ENCODE measurements around the gene C2orf72. TPM values are rescaled to one million over a fixed set of nuclear protein-coding genes. Genes with fewer than 3 reads are reported as not detected.
A peak's percentile ranks its signal among the peaks of the same experiment; 100 is the strongest.
"Not testable (repeated sequence)": the region's sequence is repeated elsewhere in the genome, so short reads cannot be mapped to it uniquely, and the experiment has no call there.

The C2orf72 gene
- total and polyA plus RNA-seq, 4 experiments from 2014 or later, result not detected

DNA sequence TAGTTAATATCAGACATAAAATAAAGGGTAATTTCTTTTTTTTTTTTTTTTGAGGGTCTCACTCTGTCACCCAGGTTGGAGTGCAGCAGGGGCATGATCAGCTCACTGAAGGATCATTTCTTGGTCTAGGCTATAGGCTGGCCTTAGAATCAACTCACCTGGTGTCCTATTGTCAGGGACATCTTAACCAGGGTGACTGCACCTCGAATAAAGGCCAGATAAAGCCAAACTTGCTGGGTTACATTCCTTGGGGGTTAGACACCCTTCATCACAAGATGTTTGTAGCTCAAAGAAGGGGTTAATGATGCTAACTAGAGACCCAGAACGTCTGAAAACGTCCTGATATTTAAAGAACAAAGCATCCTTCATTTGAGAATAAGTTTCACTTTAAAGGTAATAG is 23.5 kb upstream of the C2orf72 start:
- Mint-ChIP-seq H3K27ac (no peak overlapping the region), H3K9me3 (no peaks in the 10 kb centered on the region), H3K27me3 (peaks cover 11 to 16% of the 10 kb centered on the region in 2 donors), H3K4me1 (no peaks in the 10 kb centered on the region), H3K4me3 (no peak overlapping the region), H3K36me3 (no peaks in the 10 kb centered on the region)
- POLR2A ChIA-PET (ENCODE audit: partially characterized antibody), result no interaction called here
- intact Hi-C loops (cut with micrococcal nuclease), result no loop called here
- no peaks in the 10 kb centered on the region for H3K36me3 ChIP-seq (ENCODE audit: insufficient read depth, low read length)
- H3K4me1 ChIP-seq (ENCODE audit: insufficient read depth, low read length), result no peaks in the 10 kb centered on the region
- CTCF ChIA-PET (ENCODE audit: partially characterized antibody), result no interaction called here
- no peaks in the 10 kb centered on the region for H3K9me3 ChIP-seq (ENCODE audit: control insufficient read depth in 1 of 2, low read length in 2 of 2)
- no peak overlapping the region for H3K4me3 ChIP-seq (ENCODE audit: low read length in 2 of 2)
- H3K27ac ChIP-seq (ENCODE audit: low read depth, low read length), result no peak overlapping the region
- no peak for DNase-seq
- H3K27me3 ChIP-seq (ENCODE audit: insufficient read depth, low read length), result no peaks in the 10 kb centered on the region

DNA sequence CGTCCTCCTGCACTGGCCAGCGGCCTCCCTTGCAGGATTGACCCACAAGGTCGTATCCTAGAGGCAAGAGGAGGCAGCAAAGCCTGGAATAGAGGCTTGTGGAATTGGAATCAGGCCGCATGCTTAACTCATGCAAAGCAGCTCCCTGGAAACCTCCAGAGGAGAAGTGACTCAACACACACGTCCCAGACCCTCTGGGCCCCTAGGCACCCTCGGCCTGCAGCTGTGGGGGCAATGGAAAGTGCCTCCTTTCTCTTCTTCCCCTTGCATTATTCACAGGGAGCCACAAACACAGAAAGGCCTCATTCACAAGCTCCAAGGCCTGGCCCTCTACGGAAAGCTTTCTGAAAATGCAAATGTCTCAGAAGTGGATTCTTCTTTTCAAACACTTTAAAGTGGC is 21.8 kb upstream of the C2orf72 start:
- no peak overlapping the region for H3K4me3 ChIP-seq (ENCODE audit: low read length in 2 of 2)
- Mint-ChIP-seq H3K27me3 (peaks cover 10 to 22% of the 10 kb centered on the region in 2 donors), H3K4me3 (no peak overlapping the region), H3K9me3 (no peaks in the 10 kb centered on the region), H3K4me1 (no peaks in the 10 kb centered on the region), H3K27ac (no peak overlapping the region), H3K36me3 (no peaks in the 10 kb centered on the region)
- H3K36me3 ChIP-seq (ENCODE audit: insufficient read depth, low read length), result no peaks in the 10 kb centered on the region
- DNase-seq, result no peak
- no peak overlapping the region for H3K27ac ChIP-seq (ENCODE audit: low read depth, low read length)
- CTCF ChIA-PET (ENCODE audit: partially characterized antibody), result no interaction called here
- H3K4me1 ChIP-seq (ENCODE audit: insufficient read depth, low read length), result no peaks in the 10 kb centered on the region
- POLR2A ChIA-PET (ENCODE audit: partially characterized antibody), result no interaction called here
- H3K27me3 ChIP-seq (ENCODE audit: insufficient read depth, low read length), result no peaks in the 10 kb centered on the region
- intact Hi-C loops (cut with micrococcal nuclease), result no loop called here
- H3K9me3 ChIP-seq (ENCODE audit: control insufficient read depth in 1 of 2, low read length in 2 of 2), result no peaks in the 10 kb centered on the region

DNA sequence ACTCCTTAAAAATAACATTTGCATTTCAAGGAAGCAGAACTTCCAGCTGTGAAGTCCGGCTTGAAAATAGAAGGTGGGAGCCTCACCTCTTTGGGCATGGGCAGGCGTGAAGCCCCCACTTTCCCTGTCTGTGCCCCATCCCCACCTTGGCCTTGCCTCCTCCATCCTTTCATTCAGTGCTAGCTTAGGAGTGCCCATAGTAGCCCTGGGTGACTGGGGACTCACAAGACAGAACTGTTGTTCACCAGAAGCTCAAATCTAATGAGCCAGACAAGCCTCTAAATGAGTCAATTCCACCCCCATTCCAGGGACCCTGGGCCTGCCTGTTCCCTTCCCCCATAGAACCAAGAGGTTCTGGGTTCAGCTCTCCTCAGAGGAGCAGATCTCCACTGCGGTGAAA is 21.4 kb upstream of the C2orf72 start:
- intact Hi-C loops (cut with micrococcal nuclease), result no loop called here
- ChIA-PET CTCF (ENCODE audit: partially characterized antibody) (interaction anchor here (0.8 kb wide), 1 partner anchor 11 kb away, joined by 3 read pairs; no protein-coding TSS in a partner anchor), POLR2A (ENCODE audit: partially characterized antibody) (no interaction called here)
- Histone ChIP-seq H3K27ac (ENCODE audit: low read depth, low read length) (no peak overlapping the region), H3K36me3 (ENCODE audit: insufficient read depth, low read length) (no peaks in the 10 kb centered on the region), H3K9me3 (ENCODE audit: control insufficient read depth in 1 of 2, low read length in 2 of 2) (no peaks in the 10 kb centered on the region), H3K4me3 (ENCODE audit: low read length in 2 of 2) (no peak overlapping the region), H3K27me3 (ENCODE audit: insufficient read depth, low read length) (no peaks in the 10 kb centered on the region), H3K4me1 (ENCODE audit: insufficient read depth, low read length) (no peaks in the 10 kb centered on the region)
- Mint-ChIP-seq H3K36me3 (no peaks in the 10 kb centered on the region), H3K4me3 (no peak overlapping the region), H3K9me3 (no peaks in the 10 kb centered on the region), H3K27me3 (peaks cover 10 to 25% of the 10 kb centered on the region in 2 donors), H3K4me1 (no peaks in the 10 kb centered on the region), H3K27ac (no peak overlapping the region)
- DNase-seq, result no peak

DNA sequence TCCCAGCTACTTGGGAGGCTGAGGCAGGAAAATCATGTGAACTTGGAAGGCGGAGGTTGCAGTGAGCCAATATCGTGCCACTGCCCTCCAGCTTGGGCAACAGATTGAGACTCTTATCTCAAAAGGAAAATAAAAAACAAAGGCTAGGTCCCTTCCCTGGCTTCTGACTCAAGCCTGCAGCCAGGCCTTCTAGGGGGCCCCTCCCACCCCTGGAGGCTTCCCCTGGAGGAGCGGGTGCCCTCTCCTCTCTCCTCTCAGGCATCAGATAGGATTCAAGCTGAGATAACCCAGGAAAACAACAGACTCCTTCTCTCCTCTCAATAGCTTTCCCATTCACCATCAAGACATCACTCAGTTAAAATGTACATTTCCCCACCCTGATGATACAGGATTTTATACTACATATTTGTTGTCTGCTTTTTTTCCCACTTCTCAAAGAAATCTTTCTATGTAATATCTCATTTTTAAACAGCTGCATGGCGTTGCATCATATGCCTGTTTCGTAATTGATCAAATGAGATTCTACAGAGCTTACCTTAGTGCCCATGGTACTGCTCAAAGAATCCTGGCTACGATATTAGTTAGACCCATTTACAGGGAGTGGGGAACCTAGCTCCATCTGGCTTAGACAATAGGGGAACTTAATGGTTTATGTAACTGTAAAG is 20.6 kb upstream of the C2orf72 start:
- Mint-ChIP-seq H3K4me3 (no peak overlapping the region), H3K9me3 (no peaks in the 10 kb centered on the region), H3K27ac (no peak overlapping the region), H3K27me3 (peaks cover 10 to 27% of the 10 kb centered on the region in 2 donors), H3K36me3 (no peaks in the 10 kb centered on the region), H3K4me1 (no peaks in the 10 kb centered on the region)
- H3K9me3 ChIP-seq (ENCODE audit: control insufficient read depth in 1 of 2, low read length in 2 of 2), result no peaks in the 10 kb centered on the region
- no peak for DNase-seq
- POLR2A ChIA-PET (ENCODE audit: partially characterized antibody), result no interaction called here
- no peaks in the 10 kb centered on the region for H3K4me1 ChIP-seq (ENCODE audit: insufficient read depth, low read length)
- CTCF ChIA-PET (ENCODE audit: partially characterized antibody), result interaction anchor here (0.8 kb wide), 1 partner anchor 10 kb away, joined by 3 read pairs; no protein-coding TSS in a partner anchor
- H3K27ac ChIP-seq (ENCODE audit: low read depth, low read length), result no peak overlapping the region
- H3K36me3 ChIP-seq (ENCODE audit: insufficient read depth, low read length), result no peaks in the 10 kb centered on the region
- no peak overlapping the region for H3K4me3 ChIP-seq (ENCODE audit: low read length in 2 of 2)
- intact Hi-C loops (cut with micrococcal nuclease), result no loop called here
- H3K27me3 ChIP-seq (ENCODE audit: insufficient read depth, low read length), result no peaks in the 10 kb centered on the region

DNA sequence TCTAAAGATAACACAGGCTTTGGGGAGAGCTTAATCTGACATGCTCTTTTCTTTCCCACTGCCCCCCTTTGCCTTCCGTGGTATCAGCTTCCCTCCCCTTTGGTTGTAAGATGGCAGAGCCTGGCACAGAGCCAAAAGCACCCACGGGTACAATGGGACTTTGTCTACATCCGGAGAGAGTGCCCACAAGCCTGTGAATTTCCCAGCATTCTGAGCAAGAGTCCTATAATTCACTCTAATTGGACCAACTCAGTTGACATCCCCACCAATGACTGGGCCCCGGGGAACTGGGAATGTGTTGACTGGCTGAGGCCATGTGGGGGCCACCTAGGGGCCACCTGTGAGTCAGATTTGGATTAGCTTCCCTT is 20.1 kb upstream of the C2orf72 start:
- ChIA-PET CTCF (ENCODE audit: partially characterized antibody) (no interaction called here), POLR2A (ENCODE audit: partially characterized antibody) (interaction anchor here (0.6 kb wide), 1 partner anchor 91 kb away, joined by 3 read pairs; no protein-coding TSS in a partner anchor)
- no peaks in the 10 kb centered on the region for H3K27me3 ChIP-seq (ENCODE audit: insufficient read depth, low read length)
- Mint-ChIP-seq H3K27me3 (peaks cover 10 to 24% of the 10 kb centered on the region in 2 donors), H3K9me3 (no peaks in the 10 kb centered on the region), H3K4me1 (no peaks in the 10 kb centered on the region), H3K27ac (no peak overlapping the region), H3K36me3 (no peaks in the 10 kb centered on the region), H3K4me3 (no peak overlapping the region)
- no peak overlapping the region for H3K4me3 ChIP-seq (ENCODE audit: low read length in 2 of 2)
- no peaks in the 10 kb centered on the region for H3K4me1 ChIP-seq (ENCODE audit: insufficient read depth, low read length)
- intact Hi-C loops (cut with micrococcal nuclease), result no loop called here
- H3K36me3 ChIP-seq (ENCODE audit: insufficient read depth, low read length), result no peaks in the 10 kb centered on the region
- DNase-seq, result no peak
- no peak overlapping the region for H3K27ac ChIP-seq (ENCODE audit: low read depth, low read length)
- no peaks in the 10 kb centered on the region for H3K9me3 ChIP-seq (ENCODE audit: control insufficient read depth in 1 of 2, low read length in 2 of 2)

DNA sequence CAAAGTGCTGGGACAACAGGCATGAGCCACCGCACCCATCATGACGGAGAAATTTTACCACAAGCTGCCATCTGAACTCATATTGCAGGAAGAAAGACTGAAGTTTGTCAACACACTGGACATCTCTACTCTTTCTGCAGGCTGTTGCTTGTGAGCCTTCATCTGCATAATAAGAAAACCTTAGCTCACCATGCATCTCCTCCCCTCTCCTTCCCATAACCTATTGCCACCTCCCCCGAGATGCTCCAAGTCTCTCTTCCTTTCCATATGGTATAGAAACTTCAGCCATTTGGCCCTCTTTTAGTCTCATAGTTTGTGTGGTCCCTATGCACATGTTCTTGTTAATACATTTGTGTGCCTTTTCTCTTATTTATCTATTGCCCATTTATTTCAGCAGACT is 19.1 kb upstream of the C2orf72 start:
- no peaks in the 10 kb centered on the region for H3K36me3 ChIP-seq (ENCODE audit: insufficient read depth, low read length)
- H3K36me3 Mint-ChIP-seq, result no peaks in the 10 kb centered on the region
- POLR2A ChIA-PET (ENCODE audit: partially characterized antibody), result no interaction called here
- H3K27me3 ChIP-seq (ENCODE audit: insufficient read depth, low read length), result no peaks in the 10 kb centered on the region
- CTCF ChIA-PET (ENCODE audit: partially characterized antibody), result no interaction called here
- no peaks in the 10 kb centered on the region for H3K9me3 ChIP-seq (ENCODE audit: control insufficient read depth in 1 of 2, low read length in 2 of 2)
- no peak overlapping the region for H3K4me3 ChIP-seq (ENCODE audit: low read length in 2 of 2)
- no peaks in the 10 kb centered on the region for H3K4me1 ChIP-seq (ENCODE audit: insufficient read depth, low read length)
- DNase-seq, result no peak
- no peak overlapping the region for H3K4me3 Mint-ChIP-seq
- no peak overlapping the region for H3K27ac ChIP-seq (ENCODE audit: low read depth, low read length)
- H3K27me3 Mint-ChIP-seq, result peaks cover 10 to 22% of the 10 kb centered on the region in 2 donors
- no peaks in the 10 kb centered on the region for H3K9me3 Mint-ChIP-seq
- intact Hi-C loops (cut with micrococcal nuclease), result no loop called here
- H3K27ac Mint-ChIP-seq, result no peak overlapping the region
- H3K4me1 Mint-ChIP-seq, result no peaks in the 10 kb centered on the region

DNA sequence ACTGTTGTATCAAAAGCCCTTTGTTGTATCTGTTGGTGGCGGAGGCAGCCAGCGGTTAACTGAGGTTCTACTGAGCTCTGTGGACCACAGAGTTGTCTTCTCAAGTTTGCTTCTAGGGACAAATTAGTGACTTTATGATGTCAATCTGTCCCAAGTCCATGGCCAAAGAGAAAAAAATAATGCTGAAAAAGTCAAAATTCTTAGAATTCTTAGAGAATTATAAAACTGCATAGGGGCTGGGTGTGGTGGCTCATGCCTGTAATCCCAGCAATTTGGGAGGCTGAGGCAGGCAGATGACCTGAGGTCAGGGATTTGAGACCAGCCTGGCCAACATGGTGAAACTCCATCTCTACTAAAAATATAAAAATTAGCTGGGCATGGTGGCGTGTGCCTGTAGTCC is 12.3 kb upstream of the C2orf72 start:
- H3K27ac Mint-ChIP-seq, result peak overlapping the region in 1 of 7 donors; percentile 18
- H3K9me3 ChIP-seq (ENCODE audit: control insufficient read depth in 1 of 2, low read length in 2 of 2); H3K4me3 Mint-ChIP-seq; H3K4me1 Mint-ChIP-seq; POLR2A ChIA-PET (ENCODE audit: partially characterized antibody); H3K36me3 ChIP-seq (ENCODE audit: insufficient read depth, low read length); H3K36me3 Mint-ChIP-seq; DNase-seq; intact Hi-C loops (cut with micrococcal nuclease); H3K27ac ChIP-seq (ENCODE audit: low read depth, low read length); H3K4me3 ChIP-seq (ENCODE audit: low read length in 2 of 2); H3K4me1 ChIP-seq (ENCODE audit: insufficient read depth, low read length); H3K9me3 Mint-ChIP-seq; H3K27me3 ChIP-seq (ENCODE audit: insufficient read depth, low read length): not testable (repeated sequence)
- H3K27me3 Mint-ChIP-seq, result peaks cover 8 to 17% of the 10 kb centered on the region in 2 donors
- CTCF ChIA-PET (ENCODE audit: partially characterized antibody), result interaction anchor here (0.6 kb wide), 1 partner anchor 15 kb away, joined by 3 read pairs; no protein-coding TSS in a partner anchor

DNA sequence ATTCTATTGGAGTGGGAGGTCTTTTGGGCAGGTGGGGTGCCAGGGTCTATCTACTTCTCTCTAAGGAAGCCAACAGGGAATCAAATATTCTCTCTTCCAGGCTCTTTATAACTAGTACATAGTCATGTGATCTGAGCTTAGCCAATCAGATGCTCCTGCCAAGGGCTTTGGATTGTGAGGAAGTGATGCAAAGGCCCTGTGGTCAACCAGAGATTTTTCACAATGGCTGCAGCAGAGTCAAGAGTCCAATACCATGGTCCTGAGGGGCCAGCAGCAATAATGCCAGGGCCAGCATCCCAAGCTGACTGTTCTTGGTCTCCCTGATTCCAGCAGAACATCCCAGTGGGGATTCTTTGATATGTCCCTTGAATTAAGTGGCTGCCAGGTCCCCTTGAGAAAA is 8.4 kb upstream of the C2orf72 start:
- POLR2A ChIA-PET (ENCODE audit: partially characterized antibody), result no interaction called here
- H3K27me3 Mint-ChIP-seq, result peaks cover 6% of the 10 kb centered on the region in 2 donors
- no peaks in the 10 kb centered on the region for H3K36me3 Mint-ChIP-seq
- no peak overlapping the region for H3K4me3 Mint-ChIP-seq
- H3K4me1 Mint-ChIP-seq, result no peaks in the 10 kb centered on the region
- Histone ChIP-seq H3K36me3 (ENCODE audit: insufficient read depth, low read length) (no peaks in the 10 kb centered on the region), H3K27me3 (ENCODE audit: insufficient read depth, low read length) (no peaks in the 10 kb centered on the region), H3K4me1 (ENCODE audit: insufficient read depth, low read length) (no peaks in the 10 kb centered on the region), H3K27ac (ENCODE audit: low read depth, low read length) (no peak overlapping the region), H3K9me3 (ENCODE audit: control insufficient read depth in 1 of 2, low read length in 2 of 2) (no peaks in the 10 kb centered on the region), H3K4me3 (ENCODE audit: low read length in 2 of 2) (no peak overlapping the region)
- CTCF ChIA-PET (ENCODE audit: partially characterized antibody), result no interaction called here
- H3K27ac Mint-ChIP-seq, result no peak overlapping the region
- intact Hi-C loops (cut with micrococcal nuclease), result no loop called here
- no peak for DNase-seq
- H3K9me3 Mint-ChIP-seq, result no peaks in the 10 kb centered on the region
